Upper lobe of left lung (tissue), 6 donors: ENCODE results near the gene ANKFN1. TPM values are rescaled to one million over a fixed set of nuclear protein-coding genes. Genes with fewer than 3 reads are reported as not detected.

Experiments
- ATAC-seq, 2 donors: fragments of 200-7000 bp; cut with Tn5 transposase; one replicate each; pipeline ENCODE4 v1.9.1; 2022; ENCODE audit warnings: mild to moderate bottlenecking in 2 of 2, moderate library complexity in 2 of 2; ENCODE audit not compliant: low FRiP score in 2 of 2
- DNase-seq, 2 donors: peaks; one replicate each; pipeline ENCODE4 v3.0.0-alpha.2; 2019 to 2020
- H3K27ac ChIP-seq, 4 donors: fragments of 200-600 bp; sonication (generic); one replicate each; pipeline ENCODE4 v1.5.1; 2016 to 2019
- H3K27me3 ChIP-seq, 4 donors: fragments of 200-600 bp; sonication (generic); one replicate each; pipeline ENCODE4 v1.5.1; 2017 to 2019
- H3K36me3 ChIP-seq, 4 donors: fragments of 200-600 bp; sonication (generic); one replicate each; pipeline ENCODE4 v1.5.1; 2016 to 2019
- H3K4me1 ChIP-seq, 4 donors: fragments of 200-600 bp; sonication (generic); one replicate each; pipeline ENCODE4 v1.5.1; 2018 to 2019
- H3K4me3 ChIP-seq, 4 donors: fragments of 200-600 bp; sonication (generic); one replicate each; pipeline ENCODE4 v1.5.1; 2017 to 2019; ENCODE audit warnings: mild to moderate bottlenecking in 2 of 4, moderate library complexity in 1 of 4
- H3K9me3 ChIP-seq, 4 donors: fragments of 200-600 bp; sonication (generic); one replicate each; pipeline ENCODE4 v1.5.1; 2018 to 2019
- EP300 ChIP-seq, 4 donors: sonication (generic); formaldehyde crosslinking; IDR thresholded peaks; one replicate each; pipeline ENCODE4 v1.5.1; 2017; ENCODE audit warnings: antibody characterized with exemption in 4 of 4, control low read depth in 2 of 4
- POLR2A ChIP-seq, 4 donors: fragments of 450-650 bp; IDR thresholded peaks; one replicate each; pipeline ENCODE4 v1.5.1; 2016 to 2017; ENCODE audit warnings: antibody characterized with exemption in 4 of 4, mild to moderate bottlenecking in 2 of 4
- POLR2AphosphoS5 ChIP-seq, 2 donors: sonication (generic); formaldehyde crosslinking; IDR thresholded peaks; one replicate each; pipeline ENCODE4 v1.5.1; 2017; ENCODE audit warnings: antibody characterized with exemption in 2 of 2
- WGBS, 2 donors: methylation state at CpG; one replicate each; pipeline ENCODE4 v1.1.5; 2017 to 2018; 5-methylcytosine and 5-hydroxymethylcytosine counted together
- total RNA-seq, 6 donors: library from RNA; depleted of rRNA in 4 of 6; stranded (reverse); fragments of >200 nt in 4 of 6; gene quantifications; one replicate each; pipeline versions ENCODE4 v1.1.0 to v1.2.1, GENCODE V29; 2016 to 2021
- TF ChIP-seq, protein P1 (sequence below), 6 experiments: fragments of 450-650 bp in 4 of 6; fragments of 200-600 bp in 2 of 6; sonication (generic) in 2 of 6; IDR thresholded peaks; one replicate each; pipeline ENCODE4 v1.5.1; 2016 to 2019; ENCODE audit warnings: antibody characterized with exemption in 6 of 6
- donor health status: DM: no; HTN: no; CAD: no; lungs with moderate emphysema.
- donor health status: DM: no; HTN: yes; CAD: no; lungs with severe emphysema.

The ANKFN1 gene
- total RNA-seq, 6 donors from 2014 or later = 0.55 to 14.4 (median 2.6) TPM

DNA sequence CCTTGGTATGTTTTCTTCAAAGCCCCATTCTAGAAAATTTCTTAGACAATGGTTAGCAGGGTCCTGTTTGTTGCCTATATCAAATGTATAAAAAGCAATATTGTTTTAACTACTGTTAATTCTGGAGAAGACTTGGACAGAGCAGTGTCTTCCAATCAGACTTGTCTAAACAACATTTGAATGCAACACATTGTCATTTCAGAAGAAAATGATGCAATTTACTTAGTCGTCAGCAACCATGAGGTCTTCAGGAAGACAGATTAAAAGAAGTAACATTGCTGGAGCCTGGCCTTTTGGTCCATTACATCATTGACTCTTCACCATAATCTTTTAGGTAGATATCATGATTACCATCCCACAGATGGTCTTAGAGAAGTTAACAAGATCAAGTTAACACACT lies 94.5 kb downstream of the ANKFN1 start:
- WGBS, 2 donors = 61 to 95% methylated on average over 1 of the region's 1 CpG
- Histone ChIP-seq H3K27me3 (no peaks in the 10 kb centered on the region), H3K9me3 (no peaks in the 10 kb centered on the region), H3K36me3 (no peaks in the 10 kb centered on the region), H3K4me3 (no peak overlapping the region), H3K4me1 (no peaks in the 10 kb centered on the region), H3K27ac (no peak overlapping the region)
- TF ChIP-seq, protein P1, sequence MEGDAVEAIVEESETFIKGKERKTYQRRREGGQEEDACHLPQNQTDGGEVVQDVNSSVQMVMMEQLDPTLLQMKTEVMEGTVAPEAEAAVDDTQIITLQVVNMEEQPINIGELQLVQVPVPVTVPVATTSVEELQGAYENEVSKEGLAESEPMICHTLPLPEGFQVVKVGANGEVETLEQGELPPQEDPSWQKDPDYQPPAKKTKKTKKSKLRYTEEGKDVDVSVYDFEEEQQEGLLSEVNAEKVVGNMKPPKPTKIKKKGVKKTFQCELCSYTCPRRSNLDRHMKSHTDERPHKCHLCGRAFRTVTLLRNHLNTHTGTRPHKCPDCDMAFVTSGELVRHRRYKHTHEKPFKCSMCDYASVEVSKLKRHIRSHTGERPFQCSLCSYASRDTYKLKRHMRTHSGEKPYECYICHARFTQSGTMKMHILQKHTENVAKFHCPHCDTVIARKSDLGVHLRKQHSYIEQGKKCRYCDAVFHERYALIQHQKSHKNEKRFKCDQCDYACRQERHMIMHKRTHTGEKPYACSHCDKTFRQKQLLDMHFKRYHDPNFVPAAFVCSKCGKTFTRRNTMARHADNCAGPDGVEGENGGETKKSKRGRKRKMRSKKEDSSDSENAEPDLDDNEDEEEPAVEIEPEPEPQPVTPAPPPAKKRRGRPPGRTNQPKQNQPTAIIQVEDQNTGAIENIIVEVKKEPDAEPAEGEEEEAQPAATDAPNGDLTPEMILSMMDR (IDR thresholded peaks at IDR 0.05) = no peak
- TF ChIP-seq POLR2AphosphoS5 (IDR thresholded peaks at IDR 0.05) (no peak), EP300 (IDR thresholded peaks at IDR 0.05) (no peak), POLR2A (IDR thresholded peaks at IDR 0.05) (no peak)
- ATAC-seq (no peak), DNase-seq (no peak)

DNA sequence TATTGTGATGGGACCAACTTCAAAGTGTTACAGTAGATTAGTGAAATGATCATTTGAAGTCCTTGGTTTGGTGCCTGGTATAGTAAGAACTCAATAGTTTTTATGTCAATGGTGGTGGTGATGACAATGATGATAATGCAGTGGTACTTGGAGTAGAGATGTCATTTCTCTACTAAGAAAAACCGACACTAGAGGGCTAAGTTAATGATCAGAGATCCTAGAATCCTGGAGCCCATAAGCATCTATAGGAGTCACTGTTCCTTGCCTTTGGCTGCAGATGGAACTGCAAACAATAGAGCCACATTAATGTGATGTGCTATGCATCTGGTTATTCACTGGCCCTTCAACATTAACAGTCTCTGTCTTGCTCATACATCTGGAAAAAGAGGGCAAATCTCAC lies 103.8 kb downstream of the ANKFN1 start:
- no peaks in the 10 kb centered on the region for H3K27me3 ChIP-seq
- DNase-seq = no peak
- no peak overlapping the region for H3K27ac ChIP-seq
- no peak overlapping the region for H3K4me3 ChIP-seq
- WGBS, 2 donors = 45 to 74% methylated on average over 1 of the region's 1 CpG
- H3K9me3 ChIP-seq = no peaks in the 10 kb centered on the region
- no peak for ATAC-seq
- H3K4me1 ChIP-seq = no peaks in the 10 kb centered on the region
- no peaks in the 10 kb centered on the region for H3K36me3 ChIP-seq
- TF ChIP-seq EP300 (IDR thresholded peaks at IDR 0.05) (no peak), POLR2A (IDR thresholded peaks at IDR 0.05) (no peak), POLR2AphosphoS5 (IDR thresholded peaks at IDR 0.05) (no peak)
- TF ChIP-seq, protein P1 (IDR thresholded peaks at IDR 0.05) = no peak

DNA sequence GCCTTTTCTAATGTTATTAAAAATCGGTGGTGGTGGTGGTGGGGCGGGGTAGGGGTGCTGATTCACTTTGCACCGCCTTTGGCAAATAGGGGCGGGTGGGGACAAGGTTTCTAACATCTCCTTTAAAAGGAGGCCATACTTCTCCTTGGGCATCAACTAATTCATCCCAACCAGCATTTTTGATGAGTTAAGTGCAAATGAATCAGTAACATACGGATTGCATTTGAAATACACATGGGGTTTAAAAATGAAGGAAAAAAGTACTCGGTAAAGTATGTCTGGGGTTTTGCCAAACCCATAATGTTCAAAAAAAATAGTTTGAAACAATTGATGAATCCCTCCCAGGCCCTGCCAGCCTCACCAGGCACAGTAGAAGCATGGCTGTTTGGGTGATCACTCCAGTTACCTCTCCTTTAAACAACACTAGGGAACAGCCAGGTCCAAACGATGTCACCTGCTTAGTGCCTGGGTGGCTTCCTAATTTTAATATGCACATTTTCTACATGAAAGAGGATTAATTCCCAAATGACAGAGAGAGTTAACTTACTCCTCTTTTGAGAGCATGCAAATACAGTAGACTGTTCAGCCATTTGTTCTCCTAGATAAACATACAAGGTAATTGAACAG lies 107.2 kb downstream of the ANKFN1 start:
- TF ChIP-seq EP300 (IDR thresholded peaks at IDR 0.05) (no peak), POLR2AphosphoS5 (IDR thresholded peaks at IDR 0.05) (no peak), POLR2A (IDR thresholded peaks at IDR 0.05) (no peak)
- TF ChIP-seq, protein P1 (IDR thresholded peaks at IDR 0.05) = no peak
- DNase-seq = no peak
- no peak overlapping the region for H3K27ac ChIP-seq
- no peak overlapping the region for H3K4me3 ChIP-seq
- no peaks in the 10 kb centered on the region for H3K27me3 ChIP-seq
- H3K9me3 ChIP-seq = no peaks in the 10 kb centered on the region
- ATAC-seq = no peak
- H3K36me3 ChIP-seq = no peaks in the 10 kb centered on the region
- 85 to 91% methylated on average over 7 of the region's 7 CpGs for WGBS, 2 donors
- H3K4me1 ChIP-seq = no peaks in the 10 kb centered on the region

DNA sequence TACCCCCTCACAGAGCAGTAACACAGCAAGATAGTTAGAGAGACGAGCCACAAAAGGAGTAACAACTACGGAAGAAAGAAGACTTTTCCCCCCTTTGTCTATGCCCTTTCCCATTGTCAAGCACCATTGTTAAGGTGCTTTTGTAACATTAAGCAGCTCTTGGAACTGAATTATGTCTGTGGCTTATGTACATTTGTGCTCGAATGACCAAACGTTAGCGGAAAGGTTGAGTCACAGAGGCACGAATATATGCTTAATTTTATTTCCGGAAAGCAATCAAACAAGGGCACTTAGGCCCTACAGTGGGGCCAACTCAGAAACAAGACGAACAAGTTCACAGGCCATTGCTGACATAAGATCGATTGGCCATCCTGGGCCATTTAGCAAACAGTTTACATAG lies 109.5 kb downstream of the ANKFN1 start:
- TF ChIP-seq POLR2A (IDR thresholded peaks at IDR 0.05) (no peak), POLR2AphosphoS5 (IDR thresholded peaks at IDR 0.05) (peak in 1 of 2 donors; percentile 27), EP300 (IDR thresholded peaks at IDR 0.05) (peak in 1 of 4 donors; percentile 88)
- TF ChIP-seq, protein P1 (IDR thresholded peaks at IDR 0.05) = no peak
- H3K4me1 ChIP-seq = no peaks in the 10 kb centered on the region
- H3K27ac ChIP-seq = no peak overlapping the region
- WGBS, 2 donors = 60 to 69% methylated on average over 9 of the region's 9 CpGs
- DNase-seq (peak in 1 of 2 donors; percentile 65), ATAC-seq (no peak)
- H3K27me3 ChIP-seq = no peaks in the 10 kb centered on the region
- no peaks in the 10 kb centered on the region for H3K36me3 ChIP-seq
- H3K4me3 ChIP-seq = no peak overlapping the region
- H3K9me3 ChIP-seq = no peaks in the 10 kb centered on the region
